Urinary bladder (tissue), 4 donors: ENCODE measurements around the gene PITPNC1. TPM values are rescaled to one million over a fixed set of nuclear protein-coding genes. Genes with fewer than 3 reads are reported as not detected.
A peak's percentile ranks its signal among the peaks of the same experiment; 100 is the strongest.
"Not testable (repeated sequence)": the region's sequence is repeated elsewhere in the genome, so short reads cannot be mapped to it uniquely, and the experiment has no call there.

ENCODE experiments used
- DNase-seq: peaks from one replicate; pipeline ENCODE4 v3.0.0-alpha.2; 2015; ENCODE audit errors: extremely low spot score
- H3K27ac ChIP-seq: one replicate; pipeline ENCODE4 v1.5.1; 2013; ENCODE audit warnings: low read depth, mild to moderate bottlenecking, moderate library complexity
- H3K36me3 ChIP-seq: one replicate; pipeline ENCODE4 v1.6.1; 2013; ENCODE audit warnings: mild to moderate bottlenecking, moderate library complexity; ENCODE audit not compliant: insufficient read depth
- H3K4me1 ChIP-seq: one replicate; pipeline ENCODE4 v1.6.1; 2013; ENCODE audit warnings: mild to moderate bottlenecking, moderate library complexity; ENCODE audit not compliant: insufficient read depth
- H3K4me3 ChIP-seq: one replicate; pipeline ENCODE4 v1.5.1; 2013; ENCODE audit warnings: low read depth, low read length
- WGBS: extraction: QIAGEN DNeasy Blood & Tissue Kit; methylation state at CpG from one replicate; pipeline ENCODE4 v1.1.7; 2013; 5-methylcytosine and 5-hydroxymethylcytosine counted together
- polyA plus RNA-seq: library from polyadenylated mRNA; stranded (reverse); fragments of 200-250 nt; gene quantifications from one replicate; pipeline ENCODE4 v1.2.3, GENCODE V29; 2013
- total RNA-seq: library from RNA; depleted of rRNA; stranded (reverse); fragments of >200 nt; gene quantifications from one replicate; pipeline ENCODE4 v1.2.3, GENCODE V29; 2014
- donor health status: healthy with polysubstance abuse.
- donor health status: healthy.

Gene PITPNC1
- total and polyA plus RNA-seq, 2 donors, result 9.3 to 13.4 TPM

GRCh38 chr17:67639555-67639954, 262.5 kb downstream of the PITPNC1 start:
- no peak overlapping the region for H3K4me3 ChIP-seq
- H3K27ac ChIP-seq, result peak overlapping the region; percentile 56
- DNase-seq, result peak; percentile 42
- H3K36me3 ChIP-seq, result no peaks in the 10 kb centered on the region
- 41% methylated on average over 4 of the region's 4 CpGs for WGBS
- H3K4me1 ChIP-seq, result peaks cover 2% of the 10 kb centered on the region

- Histone ChIP-seq H3K4me1 (peaks cover 2% of the 10 kb centered on the region), H3K36me3 (no peaks in the 10 kb centered on the region), H3K4me3 (no peak overlapping the region), H3K27ac (peak overlapping the region; percentile 56)
- DNase-seq, result no peak
- WGBS, result 62% methylated on average over 8 of the region's 8 CpGs
Measured at GRCh38 chr17:67639979-67640378, 262.9 kb downstream of the PITPNC1 start.

- no peaks in the 10 kb centered on the region for H3K36me3 ChIP-seq
- H3K4me1 ChIP-seq, result peaks cover 2% of the 10 kb centered on the region
- no peak for DNase-seq
- H3K27ac ChIP-seq, result no peak overlapping the region
- WGBS, result 80% methylated on average over 5 of the region's 5 CpGs
- no peak overlapping the region for H3K4me3 ChIP-seq
Measured at GRCh38 chr17:67642488-67642887, 265.4 kb downstream of the PITPNC1 start.

- whole genome bisulfite sequencing, result 95% methylated on average over 5 of the region's 5 CpGs
- Histone ChIP-seq H3K27ac (no peak overlapping the region), H3K4me1 (peaks cover 3% of the 10 kb centered on the region), H3K36me3 (no peaks in the 10 kb centered on the region), H3K4me3 (no peak overlapping the region)
- DNase-seq, result no peak
Measured at GRCh38 chr17:67644061-67644460, 267.0 kb downstream of the PITPNC1 start.

- H3K4me1 ChIP-seq, H3K4me3 ChIP-seq, H3K27ac ChIP-seq, H3K36me3 ChIP-seq, DNase-seq: not testable (repeated sequence)
- 99% methylated on average over 8 of the region's 8 CpGs for WGBS
Measured at GRCh38 chr17:67645195-67645594, 268.1 kb downstream of the PITPNC1 start.

GRCh38 chr17:67646472-67646871, 269.4 kb downstream of the PITPNC1 start:
- 95% methylated on average over 6 of the region's 6 CpGs for WGBS
- no peak overlapping the region for H3K4me3 ChIP-seq
- no peak overlapping the region for H3K27ac ChIP-seq
- H3K36me3 ChIP-seq, result no peaks in the 10 kb centered on the region
- H3K4me1 ChIP-seq, result peaks cover 3% of the 10 kb centered on the region
- no peak for DNase-seq

- WGBS, result 88% methylated on average over 5 of the region's 5 CpGs
- H3K27ac ChIP-seq, result no peak overlapping the region
- DNase-seq, result no peak
- H3K4me1 ChIP-seq, result peaks cover 3% of the 10 kb centered on the region
- H3K4me3 ChIP-seq, result no peak overlapping the region
- H3K36me3 ChIP-seq, result no peaks in the 10 kb centered on the region
Measured at GRCh38 chr17:67647482-67647881, 270.4 kb downstream of the PITPNC1 start.

- Histone ChIP-seq H3K4me1 (peaks cover 3% of the 10 kb centered on the region), H3K27ac (peak overlapping the region; percentile 29)
- 39% methylated on average over 6 of the region's 6 CpGs for WGBS
Measured at GRCh38 chr17:67648032-67648905, 271.2 kb downstream of the PITPNC1 start.

GRCh38 chr17:67648906-67649295, 271.8 kb downstream of the PITPNC1 start:
- not testable (repeated sequence) for H3K4me3 ChIP-seq, DNase-seq, H3K4me1 ChIP-seq, H3K27ac ChIP-seq, H3K36me3 ChIP-seq
- WGBS, result 96% methylated on average over 3 of the region's 3 CpGs

More at GRCh38 chr17:67648032-67648905, 271.2 kb downstream of the PITPNC1 start:
- no peak for DNase-seq
- Histone ChIP-seq H3K36me3 (no peaks in the 10 kb centered on the region), H3K4me3 (no peak overlapping the region)

- Histone ChIP-seq H3K36me3 (no peaks in the 10 kb centered on the region), H3K4me1 (peaks cover 3% of the 10 kb centered on the region), H3K27ac (no peak overlapping the region), H3K4me3 (no peak overlapping the region)
- no peak for DNase-seq
- WGBS, result 91% methylated on average over 3 of the region's 3 CpGs
Measured at GRCh38 chr17:67649891-67650290, 272.8 kb downstream of the PITPNC1 start.

- not testable (repeated sequence) for H3K4me1 ChIP-seq, H3K27ac ChIP-seq, DNase-seq, H3K4me3 ChIP-seq, H3K36me3 ChIP-seq
- 91% methylated on average over 7 of the region's 7 CpGs for WGBS
Measured at GRCh38 chr17:67651218-67651579, 274.1 kb downstream of the PITPNC1 start.

- H3K36me3 ChIP-seq, result no peaks in the 10 kb centered on the region
- no peak overlapping the region for H3K4me3 ChIP-seq
- no peak for DNase-seq
- H3K4me1 ChIP-seq, result peaks cover 3% of the 10 kb centered on the region
- WGBS, result 96% methylated on average over 14 of the region's 14 CpGs
- no peak overlapping the region for H3K27ac ChIP-seq
Measured at GRCh38 chr17:67652433-67652832, 275.4 kb downstream of the PITPNC1 start.

- no peaks in the 10 kb centered on the region for H3K4me1 ChIP-seq
- WGBS, result 90% methylated on average over 7 of the region's 7 CpGs
- H3K4me3 ChIP-seq, result no peak overlapping the region
- H3K36me3 ChIP-seq, result no peaks in the 10 kb centered on the region
- DNase-seq, result no peak
- no peak overlapping the region for H3K27ac ChIP-seq
Measured at GRCh38 chr17:67655478-67656148, 278.5 kb downstream of the PITPNC1 start.
